BE2C (cell line): ENCODE results near the gene NOL4L.
A peak's percentile ranks its signal among the peaks of the same experiment; 100 is the strongest.

Source experiments
- DNase-seq: peaks from one replicate; pipeline ENCODE4 v3.0.0-alpha.2; 2020
- H3K27me3 ChIP-seq: fragments of 250-450 bp; sonication (Bioruptor Pico); 2 replicates; pipeline ENCODE4 v1.5.1; 2020; ENCODE audit warnings: mild to moderate bottlenecking
- H3K36me3 ChIP-seq: fragments of 250-450 bp; sonication (Bioruptor Pico); 2 replicates; pipeline ENCODE4 v1.5.1; 2020; ENCODE audit warnings: mild to moderate bottlenecking
- H3K4me1 ChIP-seq: fragments of 250-450 bp; sonication (Bioruptor Pico); 2 replicates; pipeline ENCODE4 v1.5.1; 2020
- H3K4me3 ChIP-seq: 2 replicates; pipeline ENCODE4 v1.5.1; 2011; ENCODE audit warnings: low read depth, low read length
- H3K9me3 ChIP-seq: fragments of 250-450 bp; sonication (Bioruptor Pico); 2 replicates; pipeline ENCODE4 v1.5.1; 2020
- CTCF ChIP-seq: IDR thresholded peaks from 2 replicates; pipeline ENCODE4 v1.5.1; 2012; ENCODE audit warnings: mild to moderate bottlenecking, low read depth, low read length

The NOL4L gene

GRCh38 chr20:32439132-32439829 lies 145.9 kb downstream of the NOL4L start:
- Histone ChIP-seq H3K4me3 (no peak overlapping the region), H3K4me1 (peaks cover 5% of the 10 kb centered on the region; the same call in 1 of the 2 replicates), H3K36me3 (peaks cover 66% of the 10 kb centered on the region), H3K9me3 (no peaks in the 10 kb centered on the region; the same call in 1 of the 2 replicates), H3K27me3 (no peaks in the 10 kb centered on the region)
- DNase-seq, result no peak
- no peak for TF ChIP-seq CTCF

DNA sequence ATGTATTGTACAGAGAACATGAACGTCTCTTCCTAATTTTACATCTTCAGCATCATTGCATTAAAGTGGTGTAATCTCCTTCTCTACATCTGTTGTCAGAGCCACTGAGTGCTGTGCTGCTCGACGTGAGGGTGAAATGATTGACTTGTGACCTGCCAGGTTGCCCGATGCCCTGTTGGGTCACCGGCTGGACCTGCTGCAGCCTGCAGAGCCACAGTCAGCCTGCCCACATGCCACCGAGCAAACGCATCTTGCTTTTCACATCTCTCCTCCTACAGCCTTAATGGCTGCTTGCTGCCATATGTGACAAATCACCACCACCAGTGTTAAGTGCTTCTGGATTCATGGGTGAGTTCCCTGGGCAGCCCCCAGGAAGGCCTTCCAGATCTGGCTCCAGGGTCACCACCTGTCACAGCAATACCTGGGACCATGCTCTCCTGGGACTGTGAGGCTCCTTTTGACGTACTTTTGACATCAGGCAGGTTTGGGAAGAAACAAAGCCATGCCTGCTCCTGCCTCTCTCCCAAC lies 146.7 kb downstream of the NOL4L start:
- TF ChIP-seq CTCF, result no peak
- peaks cover 2% of the 10 kb centered on the region; the same call in 1 of the 2 replicates for H3K4me1 ChIP-seq
- no peak for DNase-seq
- H3K4me3 ChIP-seq, result no peak overlapping the region
- H3K27me3 ChIP-seq, result no peaks in the 10 kb centered on the region
- peaks cover 69% of the 10 kb centered on the region for H3K36me3 ChIP-seq
- no peaks in the 10 kb centered on the region; the same call in 1 of the 2 replicates for H3K9me3 ChIP-seq

DNA sequence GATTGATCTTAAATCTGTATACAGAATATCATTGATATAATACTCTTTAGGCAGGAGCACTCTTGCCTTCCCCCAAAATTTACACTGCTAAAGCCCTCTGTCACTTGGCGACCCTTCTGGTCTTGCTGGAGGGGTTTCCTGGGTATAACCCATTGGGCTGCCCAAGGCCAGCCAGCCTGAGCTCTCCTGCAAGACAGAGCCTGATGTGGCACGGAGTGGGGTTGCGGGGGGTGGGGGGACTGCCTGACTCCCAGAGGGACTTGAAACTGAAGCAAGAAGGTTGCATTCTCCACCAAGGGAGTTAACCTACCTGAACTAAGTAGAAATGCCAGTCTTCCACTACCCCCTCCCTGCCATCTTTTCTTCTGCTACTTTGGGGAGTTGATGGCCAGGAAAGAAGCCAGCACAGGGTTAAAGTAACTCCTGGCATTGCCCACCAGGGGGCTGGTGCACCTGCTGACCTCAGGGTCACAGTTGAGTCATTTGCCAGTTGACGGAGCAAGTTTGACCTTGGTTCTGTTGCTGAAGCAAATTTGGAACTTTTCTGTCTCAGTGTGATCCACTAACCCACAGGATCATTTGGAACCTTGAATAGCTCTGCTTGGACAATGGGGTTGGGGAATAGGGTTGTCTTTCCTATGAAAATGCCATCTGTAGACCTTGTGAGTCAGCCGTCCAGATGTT lies 147.6 kb downstream of the NOL4L start:
- peak; percentile 57 for TF ChIP-seq CTCF

DNA sequence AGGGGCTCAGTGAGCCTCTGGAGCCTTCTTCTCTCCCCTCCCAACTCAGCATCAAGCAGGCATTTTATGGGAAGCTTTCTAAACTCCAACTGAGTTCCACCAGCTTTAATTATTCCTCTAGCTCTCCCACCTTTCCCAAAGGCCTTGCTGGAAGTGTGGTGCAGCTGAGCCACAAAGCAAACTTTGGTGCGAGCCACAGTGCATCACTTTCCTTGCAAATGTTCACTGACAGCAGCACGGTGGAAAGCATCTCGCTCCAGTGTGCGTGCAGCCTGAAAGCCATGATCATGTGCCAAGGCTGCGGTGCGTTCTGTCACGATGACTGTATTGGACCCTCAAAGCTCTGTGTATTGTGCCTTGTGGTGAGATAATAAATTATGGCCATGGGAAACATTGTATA lies 148.2 kb downstream of the NOL4L start:
- Histone ChIP-seq H3K27me3 (no peaks in the 10 kb centered on the region), H3K4me1 (peaks cover 2% of the 10 kb centered on the region; the same call in 1 of the 2 replicates), H3K9me3 (no peaks in the 10 kb centered on the region; the same call in 1 of the 2 replicates), H3K4me3 (no peak overlapping the region), H3K36me3 (peaks cover 80% of the 10 kb centered on the region)
- no peak for DNase-seq
- TF ChIP-seq CTCF, result no peak

More for the DNA sequence above, 147.6 kb downstream of the NOL4L start:
- Histone ChIP-seq H3K4me3 (no peak overlapping the region), H3K36me3 (peaks cover 77% of the 10 kb centered on the region), H3K9me3 (no peaks in the 10 kb centered on the region; the same call in 1 of the 2 replicates), H3K27me3 (no peaks in the 10 kb centered on the region), H3K4me1 (peaks cover 2% of the 10 kb centered on the region; the same call in 1 of the 2 replicates)
- no peak for DNase-seq

GRCh38 chr20:32436142-32436861 lies 148.8 kb downstream of the NOL4L start:
- TF ChIP-seq CTCF, result no peak
- Histone ChIP-seq H3K9me3 (no peaks in the 10 kb centered on the region; the same call in 1 of the 2 replicates), H3K4me3 (no peak overlapping the region), H3K27me3 (no peaks in the 10 kb centered on the region), H3K4me1 (peaks cover under 1% of the 10 kb centered on the region; the same call in 1 of the 2 replicates), H3K36me3 (peaks cover 87% of the 10 kb centered on the region)
- no peak for DNase-seq
